Body of pancreas (tissue), 4 donors: ENCODE data around the gene CKLF. TPM values are rescaled to one million over a fixed set of nuclear protein-coding genes. Genes with fewer than 3 reads are reported as not detected.
A peak's percentile ranks its signal among the peaks of the same experiment; 100 is the strongest.
"Not testable (repeated sequence)": the region's sequence is repeated elsewhere in the genome, so short reads cannot be mapped to it uniquely, and the experiment has no call there.

Source experiments
- ATAC-seq: fragments of 150-250 bp; one replicate; pipeline ENCODE4 v1.9.1; 2016
- DNase-seq, 4 donors: peaks; one replicate each; pipeline ENCODE4 v3.0.0-alpha.2; 2019
- H3K27ac ChIP-seq, 4 donors: fragments of 200-600 bp; sonication (generic); 1 replicate in 3 of 4; 2 replicates in 1 of 4; pipeline versions ENCODE4 v1.5.1 to v1.6.1; 2016 to 2019; ENCODE audit warnings: mild to moderate bottlenecking in 1 of 4, mixed read lengths in 1 of 4, moderate library complexity in 1 of 4
- H3K27me3 ChIP-seq, 2 donors: fragments of 200-600 bp; sonication (generic); one replicate each; pipeline ENCODE4 v1.6.0; 2016; ENCODE audit warnings: mild to moderate bottlenecking in 1 of 2
- H3K36me3 ChIP-seq, 2 donors: fragments of 200-600 bp; sonication (generic); replicated peaks in 1 of 2; 2 replicates each; pipeline ENCODE4 v1.5.1; 2016; ENCODE audit warnings: low read depth in 2 of 2; ENCODE audit not compliant: insufficient read depth in 1 of 2
- H3K4me1 ChIP-seq: fragments of 200-600 bp; sonication (generic); one replicate; pipeline ENCODE4 v1.6.0; 2016
- H3K4me3 ChIP-seq, 2 donors: fragments of 200-600 bp; sonication (generic); 1 replicate in 1 of 2; 2 replicates in 1 of 2; pipeline ENCODE4 v1.5.1; 2016 to 2019
- H3K9me3 ChIP-seq, 3 donors: fragments of 200-600 bp; sonication (generic); 1 replicate in 2 of 3; 2 replicates in 1 of 3; pipeline ENCODE4 v1.5.1; 2016
- POLR2A ChIP-seq, 3 donors: fragments of 450-650 bp; IDR thresholded peaks; one replicate each; pipeline ENCODE4 v1.6.1; 2016; ENCODE audit warnings: antibody characterized with exemption in 3 of 3, mild to moderate bottlenecking in 2 of 3
- WGBS, 2 donors: methylation state at CpG; one replicate each; pipeline ENCODE4 v1.1.5; 2017; 5-methylcytosine and 5-hydroxymethylcytosine counted together
- intact Hi-C: fragments of 100-400 bp; cut with DNase I; formaldehyde crosslinking; loops from one replicate; pipeline ENCODE4 v1.15.1; 2023
- total RNA-seq, 2 donors: library from RNA; depleted of rRNA; stranded (reverse); fragments of >200 nt; gene quantifications; one replicate each; pipeline ENCODE4 v1.1.0, GENCODE V29; 2016
- TF ChIP-seq, protein P1 (sequence below), 7 experiments: fragments of 450-650 bp in 4 of 7; fragments of 200-600 bp in 3 of 7; sonication (generic) in 3 of 7; IDR thresholded peaks; one replicate each; pipeline ENCODE4 v1.5.1; 2016 to 2019; ENCODE audit warnings: antibody characterized with exemption in 7 of 7

The CKLF gene
- total RNA-seq, 2 donors from 2014 or later = 33.5 TPM; not detected in 1

GRCh38 chr16:66605979-66606751, 53.8 kb downstream of the CKLF start:
- no peaks in the 10 kb centered on the region for H3K9me3 ChIP-seq
- TF ChIP-seq, protein P1, sequence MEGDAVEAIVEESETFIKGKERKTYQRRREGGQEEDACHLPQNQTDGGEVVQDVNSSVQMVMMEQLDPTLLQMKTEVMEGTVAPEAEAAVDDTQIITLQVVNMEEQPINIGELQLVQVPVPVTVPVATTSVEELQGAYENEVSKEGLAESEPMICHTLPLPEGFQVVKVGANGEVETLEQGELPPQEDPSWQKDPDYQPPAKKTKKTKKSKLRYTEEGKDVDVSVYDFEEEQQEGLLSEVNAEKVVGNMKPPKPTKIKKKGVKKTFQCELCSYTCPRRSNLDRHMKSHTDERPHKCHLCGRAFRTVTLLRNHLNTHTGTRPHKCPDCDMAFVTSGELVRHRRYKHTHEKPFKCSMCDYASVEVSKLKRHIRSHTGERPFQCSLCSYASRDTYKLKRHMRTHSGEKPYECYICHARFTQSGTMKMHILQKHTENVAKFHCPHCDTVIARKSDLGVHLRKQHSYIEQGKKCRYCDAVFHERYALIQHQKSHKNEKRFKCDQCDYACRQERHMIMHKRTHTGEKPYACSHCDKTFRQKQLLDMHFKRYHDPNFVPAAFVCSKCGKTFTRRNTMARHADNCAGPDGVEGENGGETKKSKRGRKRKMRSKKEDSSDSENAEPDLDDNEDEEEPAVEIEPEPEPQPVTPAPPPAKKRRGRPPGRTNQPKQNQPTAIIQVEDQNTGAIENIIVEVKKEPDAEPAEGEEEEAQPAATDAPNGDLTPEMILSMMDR (IDR thresholded peaks at IDR 0.05) = no peak
- TF ChIP-seq POLR2A (IDR thresholded peaks at IDR 0.05) = no peak
- intact Hi-C loops = loop anchor here (10.0 kb wide), 2 partner anchors 201 to 259 kb away; no protein-coding TSS in a partner anchor
- H3K4me1 ChIP-seq = peaks cover 23% of the 10 kb centered on the region
- no peaks in the 10 kb centered on the region for H3K36me3 ChIP-seq
- 71 to 76% methylated on average over 8 to 9 of the region's 10 CpGs for WGBS, 2 donors
- ATAC-seq (no peak), DNase-seq (peak in 1 of 4 donors; percentile 40)
- peaks cover 0 to 4% of the 10 kb centered on the region in 2 donors for H3K27me3 ChIP-seq
- no peak overlapping the region for H3K4me3 ChIP-seq
- no peak overlapping the region for H3K27ac ChIP-seq

DNA sequence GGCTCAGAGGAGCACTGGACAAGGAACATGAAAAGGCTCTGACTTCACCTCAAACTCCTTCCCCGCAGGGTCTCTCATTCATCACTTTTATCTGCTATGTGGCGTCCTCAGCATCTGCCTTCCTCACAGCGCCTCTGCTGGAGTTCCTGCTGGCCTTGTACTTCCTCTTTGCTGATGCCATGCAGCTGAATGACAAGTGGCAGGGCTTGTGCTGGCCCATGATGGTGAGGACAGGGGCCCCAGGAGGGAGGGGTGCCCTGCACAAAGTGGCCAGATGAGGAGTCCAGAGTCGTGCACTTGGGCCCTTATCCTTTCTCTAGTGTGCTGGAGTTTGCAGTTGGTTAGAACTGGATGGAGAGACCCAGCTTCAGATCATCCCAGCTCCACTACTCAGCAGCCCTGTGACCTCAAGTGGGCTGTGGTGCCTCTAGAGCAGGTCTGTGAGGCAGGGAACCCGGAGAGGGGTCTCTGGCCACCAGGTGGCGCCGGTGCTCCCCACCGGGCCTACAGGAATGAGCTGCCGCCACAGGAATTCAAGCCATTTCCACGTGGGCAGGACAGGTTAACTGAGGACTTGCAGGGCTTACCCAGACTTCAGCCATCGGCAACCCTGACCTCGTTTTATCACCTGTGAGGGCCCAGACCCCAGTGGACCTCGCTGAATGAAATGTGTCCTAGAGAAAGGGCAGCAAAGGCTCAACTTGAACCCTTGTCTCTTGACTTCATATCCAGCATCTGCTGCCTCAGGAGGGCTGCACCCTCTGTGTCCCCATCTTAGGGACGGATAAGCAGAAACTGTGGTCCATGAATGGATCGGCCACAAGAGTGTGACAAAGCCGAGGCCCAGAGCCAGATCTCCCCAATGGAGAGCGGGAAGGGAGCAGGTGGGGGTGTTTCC, 56.1 kb downstream of the CKLF start:
- Histone ChIP-seq H3K4me1 (peaks cover 33% of the 10 kb centered on the region), H3K27ac (peak overlapping the region in 2 of 4 donors; percentile 9 to 15), H3K36me3 (no peaks in the 10 kb centered on the region), H3K27me3 (peaks cover 0 to 4% of the 10 kb centered on the region in 2 donors), H3K4me3 (no peak overlapping the region), H3K9me3 (no peaks in the 10 kb centered on the region)
- ATAC-seq (peak; percentile 81), DNase-seq (peak; percentile 90 to 95 (median 92))
- intact Hi-C loops = loop anchor here (10.0 kb wide), 2 partner anchors 204 to 256 kb away; no protein-coding TSS in a partner anchor
- TF ChIP-seq, protein P1 (IDR thresholded peaks at IDR 0.05) = peak; percentile 85 to 95 (median 90)
- no peak for TF ChIP-seq POLR2A (IDR thresholded peaks at IDR 0.05)
- WGBS, 2 donors = 28 to 48% methylated on average over 9 to 17 of the region's 17 CpGs

GRCh38 chr16:66609139-66609510, 56.7 kb downstream of the CKLF start:
- TF ChIP-seq, protein P1 (IDR thresholded peaks at IDR 0.05) = no peak
- TF ChIP-seq POLR2A (IDR thresholded peaks at IDR 0.05) = no peak
- DNase-seq = no peak

DNA sequence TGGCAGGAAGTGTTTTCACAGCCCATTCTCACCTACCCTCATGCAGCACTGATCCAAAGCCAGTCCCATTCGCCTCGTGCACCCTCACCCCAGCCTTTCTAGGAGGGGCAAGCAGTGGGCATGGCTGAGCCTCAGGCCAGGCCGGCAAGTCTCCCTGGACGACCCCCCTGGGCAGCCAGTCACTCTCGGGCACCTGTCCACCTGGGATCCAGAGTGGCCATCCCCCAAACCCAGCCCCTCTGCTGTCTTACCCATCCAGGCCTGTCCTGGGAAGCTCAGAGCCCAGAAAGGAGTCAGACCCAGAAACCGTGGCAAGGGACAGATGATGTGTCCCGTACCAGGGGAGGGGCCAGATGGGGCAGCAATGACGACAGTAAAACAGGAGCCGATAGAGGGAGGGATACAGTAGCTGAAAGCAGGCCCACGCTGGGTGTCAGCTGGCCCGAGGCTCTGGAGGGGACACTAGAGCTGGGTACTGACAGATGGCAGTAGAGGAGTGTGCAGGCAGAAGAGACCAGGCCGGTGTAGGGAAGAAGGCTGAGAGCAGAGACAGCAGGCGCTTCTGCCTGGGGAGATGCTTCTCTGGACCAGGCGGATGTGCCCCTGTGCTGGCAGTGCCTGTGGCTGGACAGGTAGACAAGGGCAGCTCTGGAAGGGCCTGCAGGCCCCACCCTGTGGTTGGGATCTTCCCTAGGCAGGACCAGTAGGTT, 57.9 kb downstream of the CKLF start:
- H3K27me3 ChIP-seq = peaks cover 0 to 1% of the 10 kb centered on the region in 2 donors
- WGBS, 2 donors = 86 to 90% methylated on average over 9 to 14 of the region's 14 CpGs
- DNase-seq (no peak), ATAC-seq (no peak)
- no peak overlapping the region for H3K27ac ChIP-seq
- no peak for TF ChIP-seq POLR2A (IDR thresholded peaks at IDR 0.05)
- TF ChIP-seq, protein P1 (IDR thresholded peaks at IDR 0.05) = no peak
- H3K4me3 ChIP-seq = no peak overlapping the region
- H3K9me3 ChIP-seq = no peaks in the 10 kb centered on the region
- intact Hi-C loops = no loop called here
- peaks cover 22% of the 10 kb centered on the region for H3K4me1 ChIP-seq
- peaks cover 0 to 2% of the 10 kb centered on the region in 2 donors for H3K36me3 ChIP-seq

More at GRCh38 chr16:66609139-66609510, 56.7 kb downstream of the CKLF start:
- Histone ChIP-seq H3K27ac (peak overlapping the region in 2 of 4 donors; percentile 9 to 15), H3K4me1 (peaks cover 31% of the 10 kb centered on the region), H3K4me3 (no peak overlapping the region), H3K9me3 (no peaks in the 10 kb centered on the region), H3K36me3 (peaks cover 0 to 2% of the 10 kb centered on the region in 2 donors), H3K27me3 (peaks cover 0 to 4% of the 10 kb centered on the region in 2 donors)
- intact Hi-C loops = loop anchor here (10.0 kb wide), 2 partner anchors 204 to 256 kb away; no protein-coding TSS in a partner anchor
- ATAC-seq = no peak
- WGBS, 2 donors = 67 to 70% methylated on average over 3 to 11 of the region's 12 CpGs

DNA sequence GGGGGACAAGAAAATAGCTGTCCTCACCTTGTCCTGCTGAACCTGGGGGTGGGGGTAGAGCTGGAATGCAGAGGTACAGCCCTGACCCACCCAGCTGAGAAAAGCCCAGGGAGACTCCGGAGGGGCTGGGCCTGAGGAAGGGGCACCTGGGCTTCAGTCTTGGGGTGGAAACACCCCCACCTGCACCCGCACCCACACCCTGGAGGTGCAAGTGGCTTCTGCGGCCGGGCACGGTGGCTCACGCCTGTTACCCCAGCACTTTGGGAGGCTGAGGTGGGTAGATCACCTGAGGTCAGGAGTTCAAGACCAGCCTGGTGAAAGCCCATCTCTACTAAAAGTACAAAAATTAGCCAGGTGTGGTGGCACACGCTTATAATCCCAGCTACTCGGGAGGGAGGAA, 59.5 kb downstream of the CKLF start:
- H3K27me3 ChIP-seq, H3K4me3 ChIP-seq, DNase-seq, H3K9me3 ChIP-seq, intact Hi-C loops, H3K36me3 ChIP-seq, ATAC-seq: not testable (repeated sequence)
- peaks cover 19% of the 10 kb centered on the region for H3K4me1 ChIP-seq
- peak overlapping the region; percentile 50 to 53 (median 52) for H3K27ac ChIP-seq
- WGBS, 2 donors = 71 to 92% methylated on average over 3 to 8 of the region's 8 CpGs
